Measurements from ENCODE around the gene CC2D1A.
"Not testable (repeated sequence)": the region's sequence is repeated elsewhere in the genome, so short reads cannot be mapped to it uniquely, and the experiment has no call there.

The CC2D1A gene

DNA sequence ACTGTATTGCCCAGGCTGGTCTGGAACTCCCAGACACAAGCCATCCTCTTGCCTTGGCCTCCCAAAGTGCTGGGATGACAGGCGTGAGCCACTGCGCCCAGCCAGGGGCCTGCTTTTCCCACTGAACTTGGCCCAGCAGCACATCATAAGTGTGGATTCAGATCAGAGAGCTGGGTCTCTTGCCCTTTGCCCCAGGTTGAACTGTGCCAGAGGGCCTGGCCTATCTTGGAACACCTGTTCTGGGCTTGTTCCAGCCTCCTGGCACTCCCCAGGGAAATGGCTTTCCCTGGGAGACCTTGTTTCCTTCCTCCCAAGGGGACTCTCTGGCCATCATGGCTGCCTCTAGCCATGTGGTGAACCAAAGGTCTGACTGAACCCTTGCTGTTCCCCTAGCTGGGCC is 3.4 kb downstream of the CC2D1A start:
- no peak for DNase-seq

DNA sequence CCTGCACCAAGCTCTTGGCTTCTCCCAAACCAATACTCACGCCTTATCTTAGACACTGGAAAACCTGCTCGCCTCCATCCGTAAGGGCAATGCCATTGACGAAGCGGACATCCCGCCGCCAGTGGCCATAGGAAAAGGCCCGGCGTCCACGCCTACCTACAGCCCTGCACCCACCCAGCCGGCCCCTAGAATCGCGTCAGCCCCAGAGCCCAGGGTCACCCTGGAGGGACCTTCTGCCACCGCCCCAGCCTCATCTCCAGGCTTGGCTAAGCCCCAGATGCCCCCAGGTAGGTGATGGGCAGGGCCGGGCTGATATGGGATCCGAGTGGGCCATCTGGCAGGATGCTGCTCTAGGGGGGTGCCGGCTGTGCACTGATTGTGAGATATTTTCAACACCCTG is 7.4 kb downstream of the CC2D1A start:
- no peak for DNase-seq

DNA sequence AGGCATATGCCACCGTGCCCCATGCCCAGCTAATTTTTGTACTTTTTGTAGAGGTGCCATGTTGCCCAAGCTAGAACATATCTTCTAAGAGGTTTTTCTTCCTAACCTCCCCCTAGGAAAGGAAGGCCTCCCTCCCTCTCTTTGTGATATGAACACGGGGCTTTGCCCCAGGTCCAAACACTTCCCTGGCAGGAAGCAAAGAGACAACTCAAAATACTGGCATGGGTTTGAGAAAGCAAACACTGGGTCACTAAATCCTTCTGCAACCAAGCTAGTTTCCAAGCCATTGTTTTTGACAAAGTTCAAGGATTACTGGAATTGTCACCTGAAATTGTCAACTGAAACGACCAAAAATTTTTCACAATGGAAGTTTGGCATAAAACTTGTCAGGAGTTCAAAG is 8.8 kb downstream of the CC2D1A start:
- no peak for DNase-seq

DNA sequence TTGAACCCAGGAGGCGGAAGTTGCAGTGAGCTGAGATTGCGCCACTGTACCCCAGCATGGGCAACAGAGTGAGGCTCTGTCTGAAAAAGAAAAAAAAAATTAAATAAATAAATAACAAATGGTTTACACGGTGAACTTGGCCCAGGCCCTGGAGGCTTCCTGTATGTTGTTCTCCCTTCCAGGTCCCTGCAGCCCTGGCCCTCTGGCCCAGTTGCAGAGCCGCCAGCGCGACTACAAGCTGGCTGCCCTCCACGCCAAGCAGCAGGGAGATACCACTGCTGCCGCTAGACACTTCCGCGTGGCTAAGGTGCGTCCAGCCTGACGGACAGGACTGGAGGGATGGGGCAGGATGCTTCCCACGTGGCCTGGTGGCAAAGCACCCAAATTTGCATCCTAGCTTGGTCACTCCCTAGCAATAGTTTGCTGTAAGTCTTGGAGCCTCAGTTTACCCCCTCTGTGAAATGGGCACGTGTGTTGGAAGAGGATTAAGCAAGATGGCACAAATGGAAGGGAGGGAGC is 11.9 kb downstream of the CC2D1A start:
- no peak for DNase-seq

DNA sequence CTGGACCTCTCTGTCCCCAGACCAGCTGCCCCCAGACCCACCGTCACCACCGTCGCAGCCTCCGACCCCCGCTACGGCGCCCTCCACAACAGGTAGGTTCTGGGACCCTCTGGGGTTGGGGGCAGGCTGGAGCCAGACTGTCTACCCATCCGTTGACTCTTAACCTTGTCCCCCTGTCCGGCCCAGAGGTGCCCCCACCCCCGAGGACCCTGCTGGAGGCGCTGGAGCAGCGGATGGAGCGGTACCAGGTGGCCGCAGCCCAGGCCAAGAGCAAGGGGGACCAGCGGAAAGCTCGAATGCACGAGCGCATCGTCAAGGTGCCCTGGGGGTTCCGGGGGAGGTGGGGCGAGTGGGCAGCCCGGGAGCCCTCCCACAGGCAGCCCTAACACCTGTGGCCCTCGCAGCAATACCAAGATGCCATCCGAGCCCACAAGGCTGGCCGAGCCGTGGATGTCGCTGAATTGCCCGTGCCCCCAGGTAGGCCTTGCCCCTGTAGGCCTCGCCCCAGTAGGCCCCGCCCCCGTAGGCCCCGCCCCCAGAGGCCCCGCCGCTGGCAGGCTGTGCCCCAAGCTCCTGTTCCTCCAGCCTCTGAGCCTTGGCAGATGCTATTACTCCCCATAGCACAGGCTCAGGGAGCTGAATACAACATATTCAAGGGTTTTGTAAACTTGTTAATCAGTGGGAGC is 12.9 kb downstream of the CC2D1A start:
- no peak for DNase-seq

DNA sequence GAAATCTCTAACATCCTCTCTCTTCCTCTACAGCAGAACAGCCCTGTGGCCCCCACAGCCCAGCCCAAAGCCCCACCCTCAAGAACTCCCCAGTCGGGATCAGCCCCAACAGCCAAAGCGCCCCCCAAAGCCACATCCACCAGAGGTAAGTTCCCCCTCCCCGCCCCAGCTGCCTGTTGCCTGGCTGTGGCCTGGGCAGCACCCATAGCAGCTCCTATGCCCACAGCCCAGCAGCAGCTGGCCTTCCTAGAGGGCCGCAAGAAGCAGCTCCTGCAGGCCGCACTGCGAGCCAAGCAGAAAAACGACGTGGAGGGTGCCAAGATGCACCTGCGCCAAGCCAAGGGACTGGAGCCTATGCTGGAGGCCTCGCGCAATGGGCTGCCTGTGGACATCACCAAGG is 14.5 kb downstream of the CC2D1A start:
- no peak for DNase-seq

DNA sequence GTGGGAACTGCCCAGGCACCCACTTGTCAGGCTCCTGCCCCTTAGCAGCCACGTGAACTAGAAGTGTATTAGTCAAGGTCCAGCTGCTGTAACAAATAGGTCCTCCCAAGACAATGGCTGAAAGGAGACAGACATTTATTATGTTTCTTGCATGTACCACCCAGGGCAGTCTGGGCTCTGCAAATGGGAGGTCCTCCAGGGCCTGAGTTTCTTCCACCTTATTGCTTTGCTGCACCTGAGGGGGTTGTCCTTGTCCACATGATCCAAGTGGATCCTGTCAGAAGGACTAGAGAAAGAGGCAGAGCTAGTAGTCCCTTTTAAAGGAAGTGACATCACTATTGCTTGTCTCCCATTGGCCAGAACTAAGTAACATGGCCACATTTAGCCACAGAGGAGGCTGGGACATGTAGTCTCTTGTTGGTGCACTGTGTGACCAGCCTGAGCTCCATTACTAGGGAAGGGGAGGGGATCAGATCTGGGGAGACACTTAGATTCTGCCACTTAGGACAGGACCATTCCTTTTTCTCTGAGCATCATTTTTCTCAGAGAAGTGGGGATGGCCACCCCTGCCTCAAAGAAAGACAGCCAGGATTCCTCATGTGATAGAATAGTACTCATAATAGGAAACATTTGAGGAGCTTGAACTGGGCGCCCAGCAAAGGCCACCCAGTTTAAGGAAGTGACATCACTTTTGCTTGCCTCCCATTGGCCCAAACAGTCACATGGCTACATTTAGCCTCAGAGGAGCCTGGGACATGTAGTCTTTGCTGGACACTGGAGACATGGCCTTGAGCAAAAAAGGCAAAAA is 15.1 kb downstream of the CC2D1A start:
- DNase-seq: peak; percentile 44

DNA sequence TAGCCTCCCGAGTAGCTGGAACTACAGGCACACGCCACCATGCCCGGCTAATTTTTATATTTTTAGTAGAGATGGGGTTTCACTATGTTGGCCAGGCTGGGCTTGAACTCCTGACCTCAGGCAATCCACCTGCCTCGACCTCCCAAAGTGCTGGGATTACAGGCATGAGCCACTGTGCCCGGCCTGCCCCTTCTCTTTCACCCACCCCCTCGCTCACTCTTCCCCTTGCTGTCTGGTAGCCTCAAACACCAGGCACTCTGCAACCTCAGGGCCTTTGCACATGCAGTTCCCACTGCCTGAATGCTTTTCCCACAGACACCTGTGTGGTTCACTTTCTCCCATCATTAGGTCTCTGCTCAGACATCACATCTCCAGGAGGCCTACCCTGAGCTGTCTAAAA is 16.1 kb downstream of the CC2D1A start:
- not testable (repeated sequence) for DNase-seq

DNA sequence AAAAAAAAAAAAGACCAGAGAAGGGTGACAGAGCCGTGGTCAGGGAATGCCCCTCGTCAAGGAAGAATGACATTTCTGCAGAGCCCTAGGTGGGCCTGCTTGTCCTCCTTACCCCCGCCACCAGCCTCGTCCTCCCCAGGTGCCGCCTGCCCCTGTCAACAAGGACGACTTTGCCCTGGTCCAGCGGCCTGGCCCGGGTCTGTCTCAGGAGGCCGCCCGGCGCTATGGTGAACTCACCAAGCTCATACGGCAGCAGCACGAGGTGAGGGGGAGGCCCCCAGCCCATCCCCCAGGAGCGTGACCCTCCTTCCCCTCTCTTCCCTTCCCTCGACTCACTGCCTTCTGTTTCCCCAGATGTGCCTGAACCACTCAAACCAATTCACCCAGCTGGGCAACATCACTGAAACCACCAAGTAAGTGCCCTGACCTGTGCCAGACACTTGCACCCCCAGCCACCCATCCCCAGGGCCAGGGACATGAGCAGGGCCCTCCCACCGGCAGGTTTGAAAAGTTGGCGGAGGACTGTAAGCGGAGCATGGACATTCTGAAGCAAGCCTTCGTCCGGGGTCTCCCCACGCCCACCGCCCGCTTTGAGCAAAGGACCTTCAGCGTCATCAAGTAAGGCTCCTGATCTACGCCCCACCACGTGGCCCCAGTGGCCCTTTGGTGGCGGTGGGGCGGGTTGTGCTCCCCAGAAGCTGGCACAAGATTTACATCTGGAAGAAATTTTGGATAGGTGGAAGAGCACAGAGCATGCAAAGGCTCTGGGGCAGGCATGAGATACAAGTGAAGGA is 17.4 kb downstream of the CC2D1A start:
- no peak for DNase-seq

DNA sequence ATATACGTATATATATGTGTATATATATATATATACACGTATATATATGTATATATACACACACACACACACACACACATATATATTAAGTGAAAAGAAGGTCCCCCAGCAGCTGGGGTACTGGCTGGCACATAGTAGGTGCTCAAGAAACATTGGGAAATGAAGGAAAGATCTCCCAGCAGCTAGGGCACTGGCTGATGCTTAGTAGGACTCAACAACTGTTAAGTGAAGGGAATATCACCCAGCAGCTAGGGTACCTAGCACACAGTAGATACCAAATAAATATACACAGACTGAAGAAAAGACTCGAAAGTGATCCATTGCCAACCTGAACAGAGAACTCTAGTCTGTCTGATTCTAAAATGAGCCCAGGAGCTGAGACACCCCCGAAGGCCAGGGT is 20.0 kb downstream of the CC2D1A start:
- no peak for DNase-seq

DNA sequence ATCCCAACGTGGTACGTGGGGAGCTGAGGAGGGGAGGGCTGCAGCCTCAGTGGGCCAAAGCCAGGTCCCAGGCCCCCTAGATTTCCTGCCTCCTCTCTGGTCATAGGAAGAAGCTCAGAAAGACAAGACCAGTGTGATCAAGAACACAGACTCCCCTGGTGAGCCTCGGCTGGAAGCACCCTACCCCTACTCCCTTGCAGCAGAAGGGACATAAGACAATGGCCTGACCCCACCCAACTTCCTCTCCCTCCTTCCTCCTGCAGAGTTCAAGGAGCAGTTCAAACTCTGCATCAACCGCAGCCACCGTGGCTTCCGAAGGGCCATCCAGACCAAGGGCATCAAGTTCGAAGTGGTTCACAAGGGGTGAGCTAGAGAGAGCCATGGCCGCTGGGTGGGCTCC is 20.7 kb downstream of the CC2D1A start:
- no peak for DNase-seq

DNA sequence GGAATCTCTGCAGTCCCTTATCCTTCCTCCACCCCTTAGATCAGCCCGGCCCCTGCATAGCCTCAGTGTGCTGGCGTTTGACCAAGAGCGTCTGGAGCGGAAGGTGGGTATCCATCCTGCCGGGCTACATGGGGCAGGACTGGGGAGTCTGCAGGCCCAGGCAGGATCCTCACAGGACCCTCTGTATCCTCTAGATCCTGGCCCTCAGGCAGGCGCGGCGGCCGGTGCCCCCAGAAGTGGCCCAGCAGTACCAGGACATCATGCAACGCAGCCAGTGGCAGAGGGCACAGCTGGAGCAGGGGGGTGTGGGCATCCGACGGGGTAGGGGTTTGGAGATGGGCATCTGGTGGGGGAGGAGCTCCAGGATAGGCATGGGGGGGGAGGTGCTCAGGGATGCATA is 23.3 kb downstream of the CC2D1A start:
- no peak for DNase-seq

DNA sequence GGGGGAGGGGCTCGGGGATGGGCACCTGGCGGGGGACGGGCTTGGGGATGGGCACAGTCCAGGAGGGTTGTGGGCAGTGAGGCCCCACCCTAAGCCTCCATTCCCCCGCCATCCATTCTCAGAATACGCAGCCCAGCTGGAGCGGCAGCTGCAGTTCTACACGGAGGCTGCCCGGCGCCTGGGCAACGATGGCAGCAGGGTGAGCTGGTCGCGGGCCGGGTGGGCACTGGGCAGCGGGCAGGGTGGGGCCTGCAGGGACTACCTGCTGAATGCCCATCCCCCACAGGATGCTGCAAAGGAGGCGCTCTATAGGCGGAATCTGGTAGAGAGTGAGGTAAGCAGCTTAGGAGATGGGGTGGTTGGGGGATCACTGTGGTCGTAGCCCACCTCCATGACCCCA is 24.0 kb downstream of the CC2D1A start:
- DNase-seq: no peak

DNA sequence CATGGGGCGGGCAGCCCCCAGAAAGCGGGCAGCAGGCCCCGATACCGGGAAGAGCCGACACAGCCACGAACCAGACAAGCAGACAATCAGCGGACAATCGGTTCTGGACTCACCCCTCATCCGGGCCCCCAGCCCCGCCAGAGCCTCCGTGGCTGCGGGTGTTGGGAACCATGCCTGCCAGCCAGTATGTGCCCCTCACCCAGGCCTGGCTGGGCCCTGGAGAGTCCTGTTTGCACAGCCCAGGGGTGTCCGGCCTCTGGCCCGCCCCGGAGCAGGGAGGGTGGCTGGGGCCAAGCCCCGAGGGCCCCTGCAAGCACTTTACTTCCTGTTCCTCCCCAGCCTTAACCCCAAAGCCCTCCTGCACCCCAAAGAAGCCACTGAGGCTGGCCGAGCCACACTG is 24.4 kb downstream of the CC2D1A start:
- DNase-seq: no peak

DNA sequence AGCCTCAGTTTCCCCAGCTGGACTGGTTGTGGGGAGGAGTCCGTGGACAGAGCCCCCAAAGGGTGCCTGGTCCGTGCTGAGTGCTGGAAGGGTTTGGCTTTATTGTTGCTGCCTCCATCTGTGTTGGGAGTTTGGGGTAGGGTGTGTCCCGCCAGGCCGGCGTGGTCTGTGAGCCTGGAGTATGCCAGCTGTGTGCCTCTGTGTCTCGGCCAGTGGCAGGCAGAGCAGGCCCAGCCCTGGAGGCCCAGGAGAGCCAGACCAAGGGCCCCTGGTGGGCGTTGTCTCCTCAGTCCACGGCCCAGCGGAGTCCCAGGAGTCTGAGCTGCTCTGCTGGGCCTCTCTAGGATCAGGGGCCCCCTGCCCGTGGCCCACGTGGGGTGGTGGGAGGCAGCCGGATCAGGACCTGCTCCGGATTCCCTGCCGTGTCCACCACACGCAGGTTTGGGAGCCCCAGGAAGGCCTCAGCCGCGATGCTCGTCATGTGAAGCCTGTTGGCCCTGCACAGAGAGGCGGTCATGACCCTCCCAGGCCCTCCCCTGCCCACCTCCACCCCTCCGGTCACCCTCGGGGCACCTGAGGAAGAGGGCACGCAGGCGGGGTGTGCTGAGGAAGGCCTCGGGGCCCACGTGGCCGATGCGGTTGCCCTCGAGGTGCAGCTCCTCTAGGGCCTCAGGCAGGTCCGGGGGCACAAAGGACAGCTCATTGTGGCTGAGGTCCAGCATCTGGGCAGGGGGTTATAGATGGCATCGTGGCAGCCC is 25.6 kb downstream of the CC2D1A start:
- DNase-seq: no peak

DNA sequence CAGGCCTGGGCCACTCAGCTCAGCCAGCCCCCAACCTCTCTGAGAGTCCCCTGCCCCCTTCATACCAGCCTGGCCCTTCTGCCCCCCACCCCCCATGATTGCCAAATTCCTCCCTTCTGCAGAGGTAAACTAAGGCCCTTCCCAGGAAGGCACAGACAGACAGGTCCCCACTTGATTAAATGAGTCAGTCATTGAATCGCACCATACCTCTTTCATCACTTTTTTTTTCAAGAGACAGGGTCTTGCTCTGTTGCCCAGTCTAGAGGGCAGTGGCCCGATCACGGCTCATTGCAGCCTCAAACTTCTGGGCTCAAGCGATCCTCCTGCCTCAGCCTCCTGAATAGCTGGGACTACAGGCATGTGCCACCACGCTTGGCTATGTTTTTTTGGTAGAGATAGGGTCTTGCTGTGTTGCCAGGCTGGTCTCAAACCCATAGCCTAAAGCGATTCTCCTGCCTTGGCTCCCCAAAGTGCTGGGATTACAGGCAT is 26.2 kb downstream of the CC2D1A start:
- DNase-seq: no peak

DNA sequence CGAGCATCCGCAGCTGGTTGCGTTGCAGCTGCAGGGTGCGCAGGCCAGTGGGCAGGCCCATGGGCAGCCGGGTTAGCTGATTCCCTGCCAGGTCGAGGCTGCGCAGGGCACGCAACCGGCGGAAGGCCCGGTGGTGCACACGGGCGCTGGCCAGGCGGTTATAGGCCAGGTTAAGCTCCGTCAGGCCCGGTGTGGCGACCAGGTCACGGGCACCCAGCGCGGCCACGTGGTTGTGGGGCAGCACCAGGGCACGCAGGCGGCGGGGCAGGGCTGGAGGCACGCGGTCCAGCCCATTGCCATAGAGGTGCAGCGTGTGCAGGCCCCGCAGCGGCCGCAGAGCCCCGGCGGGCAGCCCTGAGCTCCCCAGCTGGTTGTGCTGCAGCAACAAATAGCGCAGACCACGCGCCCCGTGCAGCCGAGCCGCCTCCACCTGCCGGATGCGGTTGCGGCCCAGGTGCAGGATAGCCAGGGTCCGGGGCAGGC is 27.0 kb downstream of the CC2D1A start:
- no peak for DNase-seq

DNA sequence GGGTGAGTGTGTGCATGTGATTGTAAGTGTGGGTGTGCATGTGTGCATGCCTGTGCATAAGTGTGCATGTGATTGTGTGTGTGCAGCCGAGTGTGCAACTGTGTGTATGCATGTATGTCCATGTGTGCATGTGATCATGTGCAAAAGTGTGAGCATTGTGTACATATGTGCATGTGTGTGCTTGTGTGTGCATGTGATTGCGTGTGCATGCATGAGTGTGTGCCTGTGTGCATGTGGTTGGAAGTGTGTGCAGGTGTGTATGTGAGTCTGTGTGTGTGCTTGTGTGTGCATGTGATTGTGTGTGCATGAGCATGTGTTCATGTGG is 28.7 kb downstream of the CC2D1A start:
- no peak for DNase-seq

DNA sequence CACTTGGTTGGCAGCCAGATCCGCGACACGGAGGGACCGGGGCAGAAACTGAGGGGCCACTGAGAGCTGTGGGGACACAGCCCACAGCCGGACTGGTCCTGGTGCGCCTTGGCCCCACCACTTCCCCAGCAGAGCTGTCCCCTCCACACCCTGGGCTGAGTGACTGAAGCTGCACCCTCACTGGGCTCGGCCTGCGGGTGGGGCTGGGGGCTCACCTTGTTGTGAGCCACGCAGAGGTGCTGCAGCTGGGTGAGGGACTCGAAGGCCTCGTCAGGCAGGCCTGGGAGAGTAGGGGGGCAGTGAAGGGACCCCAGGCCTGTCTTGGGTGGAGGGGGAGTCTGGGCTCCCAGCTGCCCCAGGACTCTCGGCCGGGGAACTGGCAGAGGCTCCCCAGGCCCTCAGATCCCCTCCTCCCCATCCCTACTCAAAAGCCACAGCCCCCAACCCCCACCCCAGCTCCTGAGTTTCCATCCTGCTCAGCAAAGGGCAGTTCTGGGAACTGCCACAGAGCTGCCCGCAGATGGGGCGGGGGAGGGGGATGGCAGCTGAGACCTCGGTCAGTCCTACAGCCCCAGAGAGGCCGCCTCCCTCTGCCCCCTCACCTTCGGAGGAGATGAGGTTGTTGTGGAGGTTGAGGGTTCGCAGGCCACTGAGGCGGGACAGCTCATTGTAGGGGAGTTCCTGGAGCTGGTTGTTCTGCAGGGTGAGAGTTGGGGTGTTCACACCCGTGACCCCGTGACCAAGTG is 29.9 kb downstream of the CC2D1A start:
- no peak for DNase-seq

DNA sequence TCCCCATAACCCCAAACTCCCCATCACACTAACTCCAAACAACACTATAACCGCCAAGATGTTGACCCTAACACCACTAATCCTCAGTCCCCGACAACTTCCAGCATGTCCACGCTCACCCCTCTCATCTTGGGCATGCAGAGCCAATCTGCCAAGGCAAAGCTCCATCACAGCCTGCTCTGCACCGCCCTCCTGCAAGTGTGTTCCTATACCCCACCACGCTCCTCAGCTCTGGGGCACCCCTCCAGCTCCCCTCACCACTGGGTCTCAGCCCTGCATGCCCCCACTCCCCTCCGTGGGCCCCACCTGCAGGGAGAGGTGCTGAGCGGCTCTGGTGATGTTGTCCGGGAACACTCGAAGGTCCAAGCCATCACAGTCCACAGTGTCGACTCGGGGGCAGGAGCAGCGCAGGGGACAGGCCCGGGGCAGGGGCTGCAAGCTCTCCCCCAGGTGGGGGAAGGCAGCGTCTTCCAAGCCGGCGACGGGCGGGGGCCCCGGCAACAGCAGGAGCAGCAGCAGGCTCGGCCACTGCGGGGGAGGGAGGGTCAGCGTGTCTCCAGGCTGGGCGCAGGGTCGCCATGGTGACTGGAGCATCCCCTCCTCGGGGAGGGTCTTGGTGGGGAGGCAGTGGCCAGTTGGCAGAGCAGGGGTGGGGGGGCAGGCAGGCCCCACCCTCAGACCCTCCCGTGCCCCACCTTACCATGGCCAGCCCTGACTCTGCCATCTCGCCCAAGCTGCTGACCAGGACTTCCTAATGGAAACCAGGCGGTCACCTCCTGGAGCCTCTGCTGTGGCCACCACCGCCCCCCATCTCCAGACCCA is 31.7 kb downstream of the CC2D1A start:
- no peak for DNase-seq
